ENCODE data around the gene TTLL6. TPM values are rescaled to one million over a fixed set of nuclear protein-coding genes. Genes with fewer than 3 reads are reported as not detected.

Gene TTLL6
- total and polyA plus RNA-seq, 4 donors: 0.02 to 0.08 TPM; not detected in 2

- Histone ChIP-seq H3K36me3 (ENCODE audit: control insufficient read depth in 4 of 4, insufficient read depth in 3 of 4, low read depth in 1 of 4, low read length in 3 of 4) (no peaks in the 10 kb centered on the region), H3K4me3 (ENCODE audit: low read depth in 1 of 3, low read length in 3 of 3) (no peak overlapping the region), H3K9me3 (ENCODE audit: control insufficient read depth in 4 of 4, low read length in 3 of 4) (peaks cover 0 to 1% (median 0%) of the 10 kb centered on the region in 4 donors), H3K27me3 (ENCODE audit: control insufficient read depth in 4 of 4, insufficient read depth in 4 of 4, low read length in 3 of 4) (no peaks in the 10 kb centered on the region), H3K27ac (ENCODE audit: low read depth in 1 of 2, low read length in 2 of 2) (no peak overlapping the region), H3K9ac (ENCODE audit: low read depth in 1 of 2, low read length in 2 of 2) (no peak overlapping the region), H3K4me1 (ENCODE audit: control insufficient read depth in 4 of 4, insufficient read depth in 4 of 4, low read length in 3 of 4) (no peaks in the 10 kb centered on the region)
- no peak for DNase-seq (ENCODE audit: low spot score)
- no peak for TF ChIP-seq TAF1 (conservative IDR thresholded peaks at IDR 0.05)
- no peak for TF ChIP-seq HNF4G (IDR thresholded peaks at IDR 0.05)
- TF ChIP-seq FOXA1 (IDR thresholded peaks at IDR 0.05): no peak
- no peak for TF ChIP-seq RXRA (IDR thresholded peaks at IDR 0.05)
- TF ChIP-seq YY1 (IDR thresholded peaks at IDR 0.05): no peak
- no peak for TF ChIP-seq ATF3 (IDR thresholded peaks at IDR 0.05)
- TF ChIP-seq JUND (IDR thresholded peaks at IDR 0.05): no peak
Observed at GRCh38 chr17:48779421-48779820, 37.6 kb downstream of the TTLL6 start.

GRCh38 chr17:48776602-48777001, 40.4 kb downstream of the TTLL6 start:
- no peaks in the 10 kb centered on the region for H3K36me3 ChIP-seq (ENCODE audit: control insufficient read depth in 4 of 4, insufficient read depth in 3 of 4, low read depth in 1 of 4, low read length in 3 of 4)
- H3K27me3 ChIP-seq (ENCODE audit: control insufficient read depth in 4 of 4, insufficient read depth in 4 of 4, low read length in 3 of 4): peaks cover 0 to 6% (median 0%) of the 10 kb centered on the region in 4 donors
- no peak for DNase-seq (ENCODE audit: low spot score)
- H3K9ac ChIP-seq (ENCODE audit: low read depth in 1 of 2, low read length in 2 of 2): no peak overlapping the region
- peaks cover 0 to 1% (median 0%) of the 10 kb centered on the region in 4 donors for H3K9me3 ChIP-seq (ENCODE audit: control insufficient read depth in 4 of 4, low read length in 3 of 4)
- TF ChIP-seq MAX (IDR thresholded peaks at IDR 0.05): no peak
- TF ChIP-seq FOXA2 (IDR thresholded peaks at IDR 0.05): no peak
- TF ChIP-seq HNF4G (IDR thresholded peaks at IDR 0.05): no peak
- TF ChIP-seq RXRA (IDR thresholded peaks at IDR 0.05): no peak
- no peak for TF ChIP-seq JUND (IDR thresholded peaks at IDR 0.05)
- TF ChIP-seq HNF4A (conservative IDR thresholded peaks at IDR 0.05): no peak
- TF ChIP-seq REST (IDR thresholded peaks at IDR 0.05): no peak
- no peak for TF ChIP-seq FOXA1 (IDR thresholded peaks at IDR 0.05)
- TF ChIP-seq NR2F2 (IDR thresholded peaks at IDR 0.05): no peak
- TF ChIP-seq EGR1 (IDR thresholded peaks at IDR 0.05; ENCODE audit: low read depth in 2 of 2): no peak
- TF ChIP-seq ZBTB33 (IDR thresholded peaks at IDR 0.05): no peak
- no peak for TF ChIP-seq TAF1 (conservative IDR thresholded peaks at IDR 0.05)
- no peak for TF ChIP-seq CTCF (IDR thresholded peaks at IDR 0.05; ENCODE audit: low read depth, low read length, missing input control)
- TF ChIP-seq SP1 (IDR thresholded peaks at IDR 0.05): no peak
- no peak for TF ChIP-seq YY1 (IDR thresholded peaks at IDR 0.05)
- no peak overlapping the region for H3K4me3 ChIP-seq (ENCODE audit: low read depth in 1 of 3, low read length in 3 of 3)
- H3K27ac ChIP-seq (ENCODE audit: low read depth in 1 of 2, low read length in 2 of 2): no peak overlapping the region
- no peaks in the 10 kb centered on the region for H3K4me1 ChIP-seq (ENCODE audit: control insufficient read depth in 4 of 4, insufficient read depth in 4 of 4, low read length in 3 of 4)
